ENCODE results near the gene C10orf62. TPM values are rescaled to one million over a fixed set of nuclear protein-coding genes. Genes with fewer than 3 reads are reported as not detected.

The C10orf62 gene
- total and polyA plus RNA-seq, 9 of the 15 experiments (the other 6 are each of a cell fraction or from before 2014, with no cell fraction given), result not detected

GRCh38 chr10:97632949-97633884, 43.7 kb downstream of the C10orf62 start, which contains the start of gene MORN4 (continued):
- TF ChIP-seq MITF (IDR thresholded peaks at IDR 0.05) (no peak), ZFPM2 (CRISPR knock-in tag; IDR thresholded peaks at IDR 0.05) (no peak), ZBTB5 (IDR thresholded peaks at IDR 0.05) (no peak), ILF3 (IDR thresholded peaks at IDR 0.05; ENCODE audit: borderline replicate concordance) (no peak), E2F8 (IDR thresholded peaks at IDR 0.05; ENCODE audit: low read depth, partially characterized antibody) (no peak), HNRNPH1 (optimal IDR thresholded peaks at IDR 0.05; ENCODE audit: low read depth, low read length) (no peak), MCM7 (IDR thresholded peaks at IDR 0.05) (no peak), CREM (IDR thresholded peaks at IDR 0.05; ENCODE audit: low read depth) (peak; percentile 71), ZBTB2 (IDR thresholded peaks at IDR 0.05) (no peak), RAD51 (IDR thresholded peaks at IDR 0.05; ENCODE audit: borderline replicate concordance, low read depth) (no peak; the same call in 1 of the 2 replicates), ARID1B (IDR thresholded peaks at IDR 0.05) (no peak), ZNF280A (IDR thresholded peaks at IDR 0.05; ENCODE audit: low read depth, partially characterized antibody) (no peak), ZNF133 (CRISPR knock-in tag; IDR thresholded peaks at IDR 0.05) (no peak)
- TF ChIP-seq, protein P1, sequence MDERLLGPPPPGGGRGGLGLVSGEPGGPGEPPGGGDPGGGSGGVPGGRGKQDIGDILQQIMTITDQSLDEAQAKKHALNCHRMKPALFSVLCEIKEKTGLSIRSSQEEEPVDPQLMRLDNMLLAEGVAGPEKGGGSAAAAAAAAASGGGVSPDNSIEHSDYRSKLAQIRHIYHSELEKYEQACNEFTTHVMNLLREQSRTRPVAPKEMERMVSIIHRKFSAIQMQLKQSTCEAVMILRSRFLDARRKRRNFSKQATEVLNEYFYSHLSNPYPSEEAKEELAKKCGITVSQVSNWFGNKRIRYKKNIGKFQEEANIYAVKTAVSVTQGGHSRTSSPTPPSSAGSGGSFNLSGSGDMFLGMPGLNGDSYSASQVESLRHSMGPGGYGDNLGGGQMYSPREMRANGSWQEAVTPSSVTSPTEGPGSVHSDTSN (CRISPR knock-in tag; IDR thresholded peaks at IDR 0.05; ENCODE audit: low read depth), result no peak
- TF ChIP-seq, protein P1 (tag; conservative IDR thresholded peaks at IDR 0.05; ENCODE audit: low read depth), result no peak

All from K562 (cell line).